ENCODE results near the gene RALGAPA2. TPM values are rescaled to one million over a fixed set of nuclear protein-coding genes. Genes with fewer than 3 reads are reported as not detected.

Gene RALGAPA2
- total RNA-seq, 2 experiments from 2014 or later, result 20.2 to 26.4 TPM

DNA sequence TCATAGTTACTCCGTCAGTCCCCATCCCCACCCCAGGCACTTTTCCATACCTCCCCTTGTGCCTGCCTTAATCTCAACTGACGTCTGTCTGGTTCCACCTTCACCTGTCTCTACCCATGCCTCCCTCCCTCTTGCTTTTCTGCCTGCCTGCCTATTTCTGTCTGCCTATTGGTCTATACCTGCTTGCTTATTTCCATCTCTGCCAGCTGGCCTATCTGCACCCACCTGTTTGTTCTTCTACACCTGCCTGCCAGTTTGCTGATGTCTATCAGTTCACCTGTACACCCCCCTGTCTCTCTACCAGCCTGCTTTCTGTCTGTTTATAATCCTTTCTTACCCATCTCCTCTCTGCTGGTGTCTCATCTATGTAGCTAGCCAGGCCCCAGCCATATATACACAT, 87.5 kb downstream of the RALGAPA2 start:
- H3K4me3 Mint-ChIP-seq, result no peak overlapping the region
- intact Hi-C loops (cut with DNase I, micrococcal nuclease), result no loop called here
- no peak overlapping the region for H3K27ac Mint-ChIP-seq
- no peaks in the 10 kb centered on the region for H3K4me1 Mint-ChIP-seq
- ATAC-seq, result no peak
- H3K36me3 Mint-ChIP-seq (ENCODE audit: low read depth), result peaks cover 18% of the 10 kb centered on the region
- ChIA-PET POLR2A (no interaction called here), CTCF (interaction anchor here (0.8 kb wide), 1 partner anchor 30 kb away, joined by 3 read pairs; no protein-coding TSS in a partner anchor)
- DNase-seq, result no peak
- no peaks in the 10 kb centered on the region for H3K27me3 Mint-ChIP-seq
- H3K9me3 Mint-ChIP-seq (ENCODE audit: low read depth), result no peaks in the 10 kb centered on the region

DNA sequence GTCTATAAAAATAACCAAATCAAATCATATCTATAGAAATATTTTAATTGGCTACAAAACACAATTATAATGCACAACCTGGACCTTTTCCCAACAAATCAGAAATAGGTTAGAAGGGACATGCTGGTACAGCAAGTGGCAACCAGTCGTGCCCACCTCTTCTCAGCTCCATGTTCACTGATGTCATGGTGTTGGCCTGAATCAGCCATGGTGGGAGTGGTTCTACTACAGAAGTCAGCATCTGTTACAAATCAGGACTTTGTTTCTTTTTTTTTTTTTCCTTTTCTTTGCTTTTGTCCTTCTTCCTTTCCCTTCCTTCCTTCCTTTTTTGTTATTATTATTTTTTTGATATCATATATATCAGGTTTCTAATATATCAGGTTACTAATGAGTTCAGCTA, 91.2 kb downstream of the RALGAPA2 start:
- intact Hi-C loops (cut with DNase I, micrococcal nuclease), result no loop called here
- no peaks in the 10 kb centered on the region for H3K27me3 Mint-ChIP-seq
- no peak overlapping the region for H3K4me3 Mint-ChIP-seq
- H3K27ac Mint-ChIP-seq, result no peak overlapping the region
- ATAC-seq (no peak), DNase-seq (no peak)
- H3K36me3 Mint-ChIP-seq (ENCODE audit: low read depth), result peaks cover 10% of the 10 kb centered on the region
- ChIA-PET POLR2A (no interaction called here), CTCF (no interaction called here)
- H3K9me3 Mint-ChIP-seq (ENCODE audit: low read depth), result no peaks in the 10 kb centered on the region
- H3K4me1 Mint-ChIP-seq, result no peaks in the 10 kb centered on the region

DNA sequence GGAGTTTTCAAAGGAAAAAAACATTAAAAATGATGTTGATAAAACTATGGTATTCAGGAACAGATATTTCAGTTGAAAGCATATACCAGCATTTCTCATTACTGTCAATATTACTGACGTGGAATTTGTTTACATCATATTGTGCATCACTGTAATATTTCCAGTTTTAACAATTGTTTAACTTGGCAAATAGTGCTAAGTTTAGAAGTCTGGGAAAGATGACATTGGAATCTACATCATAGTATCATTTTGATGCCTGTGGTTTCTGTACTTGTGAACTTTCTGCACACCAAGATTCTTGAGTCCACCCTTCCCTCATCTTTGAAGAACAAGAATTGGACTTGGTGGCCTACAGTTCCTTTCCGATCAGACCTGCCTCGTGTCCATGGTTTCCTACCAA, 98.1 kb downstream of the RALGAPA2 start:
- Mint-ChIP-seq H3K27ac (no peak overlapping the region), H3K9me3 (ENCODE audit: low read depth) (no peaks in the 10 kb centered on the region), H3K36me3 (ENCODE audit: low read depth) (peaks cover 21% of the 10 kb centered on the region), H3K4me1 (no peaks in the 10 kb centered on the region), H3K4me3 (no peak overlapping the region), H3K27me3 (no peaks in the 10 kb centered on the region)
- ATAC-seq (no peak), DNase-seq (no peak)
- intact Hi-C loops (cut with DNase I, micrococcal nuclease), result no loop called here
- CTCF ChIA-PET, result no interaction called here
- POLR2A ChIA-PET, result no interaction called here

DNA sequence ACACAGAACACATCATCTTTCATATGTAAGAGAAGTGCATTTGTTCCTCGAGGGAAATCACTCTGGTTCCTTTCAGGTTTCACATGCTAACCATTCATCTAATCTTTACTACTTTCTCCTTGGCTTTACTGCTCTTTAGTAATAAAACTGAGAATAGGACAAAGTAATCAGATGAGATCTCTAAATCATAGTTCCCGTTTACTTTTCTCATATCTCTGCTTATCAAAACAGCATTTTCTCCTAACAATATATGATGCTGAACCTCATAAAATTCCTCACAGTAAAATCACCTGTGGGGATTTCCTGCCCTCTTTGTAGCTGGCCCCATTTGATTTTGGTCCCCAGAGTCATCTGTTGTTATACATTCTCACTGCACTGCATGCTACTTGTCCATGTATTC, 100.2 kb downstream of the RALGAPA2 start:
- POLR2A ChIA-PET, result no interaction called here
- H3K27ac Mint-ChIP-seq, result no peak overlapping the region

DNA sequence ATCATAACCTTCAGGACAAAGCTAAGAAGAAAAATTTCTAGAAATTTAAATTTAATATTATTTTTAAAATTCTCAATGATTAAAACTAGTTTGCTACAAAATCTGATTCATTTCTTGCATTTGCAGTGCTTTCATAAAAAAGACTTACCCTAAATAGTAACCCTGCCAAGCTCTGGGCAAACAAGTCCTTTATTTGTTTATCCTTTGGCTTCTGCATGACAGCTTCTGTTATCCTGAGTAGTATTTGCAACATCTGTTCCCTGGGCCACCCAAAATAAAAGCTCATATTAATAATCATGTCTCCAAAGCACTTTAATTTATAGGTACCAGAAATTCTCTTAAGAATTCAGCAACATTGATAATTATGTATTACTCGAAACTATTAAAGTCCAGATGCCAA, 101.3 kb downstream of the RALGAPA2 start:
- intact Hi-C loops (cut with DNase I, micrococcal nuclease), result no loop called here
- POLR2A ChIA-PET, result no interaction called here
- Mint-ChIP-seq H3K4me3 (no peak overlapping the region), H3K27me3 (no peaks in the 10 kb centered on the region), H3K9me3 (ENCODE audit: low read depth) (no peaks in the 10 kb centered on the region), H3K27ac (no peak overlapping the region), H3K4me1 (no peaks in the 10 kb centered on the region), H3K36me3 (ENCODE audit: low read depth) (peaks cover 18% of the 10 kb centered on the region)
- no peak for DNase-seq
- ATAC-seq, result no peak
- CTCF ChIA-PET, result interaction anchor here (0.7 to 2.0 kb wide), 3 partner anchors 17 to 964 kb away, joined by 3 to 7 read pairs (median 3); no protein-coding TSS in a partner anchor

More for the DNA sequence above, 100.2 kb downstream of the RALGAPA2 start:
- Mint-ChIP-seq H3K36me3 (ENCODE audit: low read depth) (peaks cover 21% of the 10 kb centered on the region), H3K4me1 (no peaks in the 10 kb centered on the region), H3K27me3 (no peaks in the 10 kb centered on the region), H3K9me3 (ENCODE audit: low read depth) (no peaks in the 10 kb centered on the region), H3K4me3 (no peak overlapping the region)
- ATAC-seq (no peak), DNase-seq (no peak)
- intact Hi-C loops (cut with DNase I, micrococcal nuclease), result no loop called here
- CTCF ChIA-PET, result interaction anchor here (2.0 kb wide), 1 partner anchor 18 kb away, joined by 7 read pairs; no protein-coding TSS in a partner anchor

DNA sequence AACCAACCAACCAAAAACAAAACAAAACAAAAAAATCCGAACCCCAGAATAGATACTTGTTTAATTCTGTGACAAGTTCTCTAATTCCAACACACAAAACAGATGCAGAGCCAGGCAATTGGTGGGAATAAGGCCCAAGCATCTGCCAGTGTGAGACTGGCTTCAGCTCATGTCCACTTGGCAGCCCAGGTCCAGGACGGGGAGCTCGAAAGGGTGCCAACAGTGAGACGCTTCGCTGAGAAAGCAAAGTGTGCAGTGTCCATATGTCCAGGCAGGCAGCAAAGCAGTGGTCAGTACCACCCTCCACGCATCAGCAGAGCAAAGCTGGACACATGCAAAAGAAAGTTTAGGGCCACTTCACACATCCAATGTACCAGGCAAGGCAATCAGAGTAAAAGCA, 102.9 kb downstream of the RALGAPA2 start:
- ChIA-PET POLR2A (no interaction called here), CTCF (interaction anchor here (0.7 to 1.3 kb wide), 2 partner anchors 13 to 459 kb away, joined by 3 to 5 read pairs; no protein-coding TSS in a partner anchor)
- intact Hi-C loops (cut with DNase I, micrococcal nuclease), result no loop called here
- ATAC-seq (no peak), DNase-seq (no peak)
- Mint-ChIP-seq H3K27ac (no peak overlapping the region), H3K9me3 (ENCODE audit: low read depth) (no peaks in the 10 kb centered on the region), H3K27me3 (no peaks in the 10 kb centered on the region), H3K4me3 (no peak overlapping the region), H3K36me3 (ENCODE audit: low read depth) (peaks cover 18% of the 10 kb centered on the region), H3K4me1 (no peaks in the 10 kb centered on the region)

DNA sequence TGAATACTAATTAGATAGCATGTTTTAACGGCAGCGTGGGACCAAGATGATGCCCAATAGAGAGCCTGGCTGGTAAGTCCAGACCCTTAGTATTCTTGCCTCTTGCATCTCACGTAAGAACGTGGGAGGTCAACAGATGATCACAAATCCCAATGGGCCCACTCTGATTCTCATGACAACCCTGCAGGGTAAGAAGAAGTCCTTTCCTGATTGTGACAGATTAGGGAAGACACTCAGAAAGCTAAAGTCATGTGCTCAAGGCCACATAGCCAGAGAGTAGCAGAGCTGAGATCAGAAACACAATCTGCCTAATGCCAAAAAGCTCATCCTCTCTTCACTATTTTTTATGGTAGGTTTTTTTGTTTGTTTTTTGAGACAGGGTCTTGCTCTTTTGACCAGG, 103.8 kb downstream of the RALGAPA2 start:
- Mint-ChIP-seq H3K4me3 (no peak overlapping the region), H3K27ac (no peak overlapping the region), H3K36me3 (ENCODE audit: low read depth) (peaks cover 14% of the 10 kb centered on the region), H3K4me1 (no peaks in the 10 kb centered on the region), H3K27me3 (no peaks in the 10 kb centered on the region), H3K9me3 (ENCODE audit: low read depth) (no peaks in the 10 kb centered on the region)
- ATAC-seq (no peak), DNase-seq (no peak)
- ChIA-PET CTCF (interaction anchor here (0.7 to 1.3 kb wide), 2 partner anchors 12 to 458 kb away, joined by 3 to 5 read pairs; no protein-coding TSS in a partner anchor), POLR2A (no interaction called here)
- intact Hi-C loops (cut with DNase I, micrococcal nuclease), result no loop called here

DNA sequence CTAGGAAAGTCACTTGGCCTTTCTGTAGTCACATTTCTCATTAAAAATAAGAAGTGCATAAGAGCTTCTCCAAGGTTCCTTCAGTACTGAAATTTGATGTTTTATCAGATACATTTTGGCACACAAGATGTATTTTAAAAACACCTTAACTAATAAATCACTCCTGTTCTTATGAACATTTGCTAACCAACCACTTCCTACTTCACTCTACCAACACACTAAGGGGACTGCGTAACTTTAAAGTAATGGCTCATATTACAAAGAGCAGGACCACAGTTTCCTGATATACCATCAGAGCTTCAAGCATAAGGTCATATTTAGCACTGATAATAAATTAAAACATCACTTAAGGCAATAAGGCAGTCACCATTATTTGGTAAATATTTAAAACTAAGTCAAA, 104.4 kb downstream of the RALGAPA2 start:
- POLR2A ChIA-PET, result no interaction called here
- Mint-ChIP-seq H3K27ac (no peak overlapping the region), H3K36me3 (ENCODE audit: low read depth) (peaks cover 13% of the 10 kb centered on the region), H3K9me3 (ENCODE audit: low read depth) (no peaks in the 10 kb centered on the region), H3K4me3 (no peak overlapping the region), H3K4me1 (no peaks in the 10 kb centered on the region), H3K27me3 (no peaks in the 10 kb centered on the region)
- DNase-seq (no peak), ATAC-seq (no peak)
- CTCF ChIA-PET, result no interaction called here
- intact Hi-C loops (cut with DNase I, micrococcal nuclease), result no loop called here

DNA sequence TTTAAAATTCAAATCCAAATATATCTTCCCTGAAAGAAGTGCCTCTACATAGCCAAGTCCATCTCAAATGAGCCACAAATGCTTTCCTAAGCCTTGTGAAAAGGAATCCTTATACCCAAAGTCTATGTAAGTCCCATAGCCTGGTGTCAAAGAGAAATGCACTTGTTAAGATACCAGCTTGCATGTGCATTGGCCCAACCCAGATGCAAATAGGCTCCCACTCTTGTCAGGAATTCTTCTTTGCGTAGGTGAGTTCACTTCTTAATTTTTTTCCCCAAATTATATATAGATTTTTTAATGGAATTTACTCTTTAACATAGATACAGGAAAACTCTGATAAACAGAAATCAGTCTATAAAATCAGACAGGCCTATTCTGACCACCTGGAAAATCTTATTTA, 105.6 kb downstream of the RALGAPA2 start:
- no peak overlapping the region for H3K4me3 Mint-ChIP-seq
- POLR2A ChIA-PET, result no interaction called here
- H3K27ac Mint-ChIP-seq, result no peak overlapping the region

DNA sequence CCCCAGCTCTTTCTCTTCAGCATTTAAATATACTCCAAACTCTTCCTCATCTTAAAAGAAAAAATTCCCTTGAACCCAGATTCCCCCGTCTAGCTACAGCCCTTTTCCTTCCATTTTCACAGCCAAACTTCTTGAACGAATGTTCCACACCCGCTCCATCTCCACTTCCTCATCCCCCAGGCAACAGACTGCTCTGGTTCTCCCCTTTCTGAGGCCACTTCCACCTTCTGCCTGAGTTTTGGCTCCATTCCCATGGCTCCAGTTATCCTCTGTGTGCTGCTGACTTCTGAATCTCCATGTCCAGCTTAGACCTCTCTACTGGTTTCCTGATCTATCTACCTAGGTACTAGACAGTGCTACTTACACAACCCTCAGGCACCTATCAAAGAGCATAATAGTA, 106.4 kb downstream of the RALGAPA2 start:
- no peak overlapping the region for H3K4me3 Mint-ChIP-seq
- CTCF ChIA-PET, result interaction anchor here (1.2 kb wide), 1 partner anchor 12 kb away, joined by 4 read pairs; no protein-coding TSS in a partner anchor
- peaks cover 13% of the 10 kb centered on the region for H3K36me3 Mint-ChIP-seq (ENCODE audit: low read depth)
- H3K4me1 Mint-ChIP-seq, result no peaks in the 10 kb centered on the region
- no peak overlapping the region for H3K27ac Mint-ChIP-seq
- H3K27me3 Mint-ChIP-seq, result no peaks in the 10 kb centered on the region
- no peak for ATAC-seq
- intact Hi-C loops (cut with DNase I, micrococcal nuclease), result no loop called here
- H3K9me3 Mint-ChIP-seq (ENCODE audit: low read depth), result no peaks in the 10 kb centered on the region
- no peak for DNase-seq
- POLR2A ChIA-PET, result no interaction called here

More for the DNA sequence above, 105.6 kb downstream of the RALGAPA2 start:
- intact Hi-C loops (cut with DNase I, micrococcal nuclease), result no loop called here
- Mint-ChIP-seq H3K27me3 (no peaks in the 10 kb centered on the region), H3K4me1 (no peaks in the 10 kb centered on the region), H3K9me3 (ENCODE audit: low read depth) (no peaks in the 10 kb centered on the region), H3K36me3 (ENCODE audit: low read depth) (peaks cover 11% of the 10 kb centered on the region)
- ATAC-seq (no peak), DNase-seq (no peak)
- CTCF ChIA-PET, result interaction anchor here (1.2 kb wide), 1 partner anchor 13 kb away, joined by 4 read pairs; no protein-coding TSS in a partner anchor

DNA sequence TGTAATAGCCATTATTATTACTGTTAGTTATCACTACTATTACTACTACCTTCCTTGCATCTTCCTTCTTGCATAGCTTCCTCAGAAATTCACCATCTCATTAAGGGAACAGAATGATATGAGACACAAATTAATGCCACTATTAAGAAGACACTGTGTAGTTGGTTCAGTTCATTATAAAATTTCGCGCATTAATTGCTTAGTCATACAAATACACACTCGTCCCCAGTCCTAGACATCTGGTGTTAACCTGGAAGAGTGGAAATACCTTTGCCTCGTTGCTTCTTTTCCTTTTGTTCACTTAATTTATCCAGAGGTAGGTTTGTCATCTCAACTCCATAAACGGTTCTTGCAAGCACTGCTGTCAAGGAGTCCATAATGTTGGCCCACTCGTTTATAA, 107.5 kb downstream of the RALGAPA2 start:
- intact Hi-C loops (cut with DNase I, micrococcal nuclease), result no loop called here
- Mint-ChIP-seq H3K4me3 (no peak overlapping the region), H3K27ac (no peak overlapping the region), H3K36me3 (ENCODE audit: low read depth) (peaks cover 13% of the 10 kb centered on the region), H3K4me1 (no peaks in the 10 kb centered on the region), H3K9me3 (ENCODE audit: low read depth) (no peaks in the 10 kb centered on the region), H3K27me3 (no peaks in the 10 kb centered on the region)
- DNase-seq, result no peak
- CTCF ChIA-PET, result interaction anchor here (0.6 kb wide), 1 partner anchor 36 kb away, joined by 3 read pairs; no protein-coding TSS in a partner anchor
- POLR2A ChIA-PET, result no interaction called here
- ATAC-seq, result no peak

DNA sequence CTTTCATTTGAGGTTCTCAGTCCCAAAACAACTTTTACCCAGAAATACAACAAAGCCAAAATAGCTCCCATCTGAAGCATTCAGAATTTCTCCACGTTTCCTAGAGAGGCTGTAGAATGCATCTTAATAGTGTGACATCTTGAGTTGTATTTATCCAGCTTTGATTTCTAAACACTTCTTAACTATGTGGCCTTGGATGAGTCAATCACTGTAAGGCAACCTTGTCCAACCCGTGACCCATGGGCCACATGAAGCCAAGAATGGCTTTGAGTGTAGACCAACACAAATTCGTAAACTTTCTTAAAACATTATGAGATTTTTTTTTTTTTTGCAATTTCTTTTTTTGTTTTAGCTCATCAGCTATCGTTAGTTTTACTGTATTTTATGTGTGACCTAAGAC, 108.1 kb downstream of the RALGAPA2 start:
- intact Hi-C loops (cut with DNase I, micrococcal nuclease), result no loop called here
- H3K27me3 Mint-ChIP-seq, result no peaks in the 10 kb centered on the region
- no peaks in the 10 kb centered on the region for H3K4me1 Mint-ChIP-seq
- ChIA-PET POLR2A (no interaction called here), CTCF (interaction anchor here (0.6 kb wide), 1 partner anchor 36 kb away, joined by 3 read pairs; no protein-coding TSS in a partner anchor)
- no peaks in the 10 kb centered on the region for H3K9me3 Mint-ChIP-seq (ENCODE audit: low read depth)
- DNase-seq (no peak), ATAC-seq (no peak)
- no peak overlapping the region for H3K27ac Mint-ChIP-seq
- H3K36me3 Mint-ChIP-seq (ENCODE audit: low read depth), result peaks cover 13% of the 10 kb centered on the region
- H3K4me3 Mint-ChIP-seq, result no peak overlapping the region

Measured in activated CD4-positive, alpha-beta T cell treated with anti-CD3 and anti-CD28 coated beads for 36 hours (primary cell).